OCI-LY1 (cell line): ENCODE measurements around the gene TRIM63.

ENCODE experiments used
- H2AFZ ChIP-seq: fragments of 200-600 bp; sonication (generic), shearing (Covaris generic); 2 replicates; pipeline ENCODE4 v1.6.0; 2014; ENCODE audit warnings: antibody characterized with exemption, mild to moderate bottlenecking, low read length
- H3F3A ChIP-seq: fragments of 200-600 bp; sonication (generic), shearing (Covaris generic); 2 replicates; pipeline ENCODE4 v1.6.0; 2014; ENCODE audit warnings: mild to moderate bottlenecking, antibody characterized with exemption, low read length, moderate library complexity; ENCODE audit not compliant: insufficient read depth
- H3K27ac ChIP-seq: fragments of 200-600 bp; sonication (generic); 2 replicates; pipeline ENCODE4 v1.5.1; 2014; ENCODE audit warnings: low read length, mixed run types, mild to moderate bottlenecking, low read depth; ENCODE audit not compliant: poor library complexity, severe bottlenecking
- H3K27me3 ChIP-seq: fragments of 200-600 bp; sonication (generic); 2 replicates; pipeline ENCODE4 v1.6.0; 2014; ENCODE audit warnings: antibody characterized with exemption, mild to moderate bottlenecking, low read length, moderate library complexity; ENCODE audit not compliant: insufficient read depth
- H3K36me3 ChIP-seq: fragments of 200-600 bp; sonication (generic); 2 replicates; pipeline ENCODE4 v1.6.1; 2014; ENCODE audit warnings: mild to moderate bottlenecking, antibody characterized with exemption, low read length, moderate library complexity, mixed read lengths; ENCODE audit not compliant: insufficient read depth
- H3K4me1 ChIP-seq: fragments of 200-600 bp; sonication (generic); 2 replicates; pipeline ENCODE4 v1.5.1; 2014; ENCODE audit warnings: mild to moderate bottlenecking, low read length, moderate library complexity; ENCODE audit not compliant: insufficient read depth, severe bottlenecking
- H3K4me2 ChIP-seq: fragments of 200-600 bp; sonication (generic), shearing (Covaris generic); 2 replicates; pipeline ENCODE4 v1.6.1; 2014; ENCODE audit warnings: low read length
- H3K4me3 ChIP-seq: fragments of 200-600 bp; sonication (generic); 2 replicates; pipeline ENCODE4 v1.5.1; 2014; ENCODE audit warnings: low read length, low read depth, mild to moderate bottlenecking, mixed read lengths; ENCODE audit not compliant: poor library complexity, severe bottlenecking
- H3K79me2 ChIP-seq: fragments of 200-600 bp; shearing (Covaris generic); 2 replicates; pipeline ENCODE4 v1.6.1; 2016; ENCODE audit warnings: mixed run types, low read length, mixed read lengths; ENCODE audit not compliant: insufficient read depth
- H3K9ac ChIP-seq: fragments of 200-600 bp; sonication (generic), shearing (Covaris generic); 2 replicates; pipeline ENCODE4 v1.6.1; 2014; ENCODE audit warnings: mild to moderate bottlenecking, low read length, mixed read lengths
- H3K9me2 ChIP-seq: fragments of 200-600 bp; sonication (generic), shearing (Covaris generic); 2 replicates; pipeline ENCODE4 v1.6.1; 2014; ENCODE audit warnings: low read depth, mild to moderate bottlenecking, low read length, mixed read lengths
- H3K9me3 ChIP-seq: fragments of 200-600 bp; shearing (Covaris generic); 2 replicates; pipeline ENCODE4 v1.6.1; 2014; ENCODE audit warnings: low read length, mixed read lengths
- H4K20me1 ChIP-seq: fragments of 200-600 bp; sonication (generic), shearing (Covaris generic); 2 replicates; pipeline ENCODE4 v1.6.0; 2016; ENCODE audit warnings: mild to moderate bottlenecking, low read length; ENCODE audit not compliant: insufficient read depth
- CTCF ChIP-seq: fragments of 200-600 bp; sonication (generic), shearing (Covaris generic); IDR thresholded peaks from 2 replicates; pipeline ENCODE4 v1.5.1; 2017; ENCODE audit warnings: mild to moderate bottlenecking, antibody characterized with exemption, low read length, moderate library complexity, mixed read lengths
- EZH2 ChIP-seq: fragments of 200-600 bp; sonication (generic), shearing (Covaris generic); IDR thresholded peaks from 2 replicates; pipeline ENCODE4 v1.8.0; 2017; ENCODE audit warnings: borderline replicate concordance, mixed run types, mild to moderate bottlenecking, antibody characterized with exemption, low read length, moderate library complexity, mixed read lengths

Gene TRIM63

GRCh38 chr1:26044971-26045721, 22.3 kb downstream of the TRIM63 start:
- H3K4me3 ChIP-seq = no peak overlapping the region
- H3K4me1 ChIP-seq = no peaks in the 10 kb centered on the region
- no peak overlapping the region for H3K27ac ChIP-seq
- TF ChIP-seq CTCF (no peak), EZH2 (no peak)
- no peak overlapping the region for H2AFZ ChIP-seq
- no peaks in the 10 kb centered on the region for H4K20me1 ChIP-seq
- no peaks in the 10 kb centered on the region for H3K9me2 ChIP-seq
- H3K9me3 ChIP-seq = no peaks in the 10 kb centered on the region
- no peak overlapping the region for H3K4me2 ChIP-seq
- no peak overlapping the region for H3K9ac ChIP-seq
- no peaks in the 10 kb centered on the region for H3K36me3 ChIP-seq
- H3K27me3 ChIP-seq = 0 out of 2 replicates have a peak, but pooled peaks cover 14% of the 10 kb centered on the region
- H3K79me2 ChIP-seq = no peaks in the 10 kb centered on the region
- no peaks in the 10 kb centered on the region for H3F3A ChIP-seq

DNA sequence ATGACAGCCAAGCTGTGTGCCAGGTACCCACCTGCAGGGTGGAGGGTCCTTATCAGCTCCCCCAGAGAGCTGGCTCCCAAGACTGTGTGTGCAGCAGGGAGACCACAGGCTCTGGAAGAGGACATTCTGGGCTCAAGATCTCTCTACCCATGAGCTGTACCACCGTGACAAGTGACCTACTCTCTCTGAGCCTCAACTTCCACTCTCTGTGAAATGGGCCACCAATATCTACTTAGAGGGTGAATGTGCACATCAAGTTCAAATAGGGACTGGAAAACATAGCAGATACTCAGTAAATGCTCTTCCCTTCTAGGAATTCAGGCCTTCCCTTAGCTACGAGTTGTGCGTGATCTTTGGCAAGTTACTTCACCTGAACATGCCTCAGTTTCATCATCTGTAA, 23.0 kb downstream of the TRIM63 start:
- Histone ChIP-seq H3F3A (no peaks in the 10 kb centered on the region), H3K27ac (no peak overlapping the region), H3K9me2 (no peaks in the 10 kb centered on the region), H4K20me1 (no peaks in the 10 kb centered on the region), H3K9me3 (no peaks in the 10 kb centered on the region), H3K9ac (no peak overlapping the region), H3K4me3 (no peak overlapping the region), H3K79me2 (no peaks in the 10 kb centered on the region), H2AFZ (no peak overlapping the region), H3K27me3 (0 out of 2 replicates have a peak, but pooled peaks cover 14% of the 10 kb centered on the region), H3K4me2 (no peak overlapping the region), H3K36me3 (no peaks in the 10 kb centered on the region), H3K4me1 (no peaks in the 10 kb centered on the region)
- TF ChIP-seq CTCF (no peak), EZH2 (no peak)

DNA sequence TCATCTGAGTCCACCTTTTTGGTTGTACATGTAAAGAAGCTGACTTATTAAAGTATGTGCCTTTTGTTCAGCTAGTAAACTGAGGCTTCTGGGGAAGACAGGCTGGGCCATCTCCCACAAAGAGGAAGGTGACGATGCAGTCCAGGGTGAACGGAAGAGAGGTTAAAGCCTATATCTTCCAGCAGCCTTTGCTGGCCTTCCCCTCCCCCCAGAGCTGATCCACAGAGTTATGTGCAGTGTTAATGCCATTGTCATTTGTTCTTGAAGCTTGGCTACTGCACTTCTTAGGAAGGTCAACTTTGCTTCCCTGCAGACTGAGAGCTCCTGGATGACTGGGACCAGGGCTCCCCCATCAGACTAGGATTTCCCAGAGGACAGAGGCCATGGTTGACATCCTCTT, 23.7 kb downstream of the TRIM63 start:
- no peak overlapping the region for H3K27ac ChIP-seq
- H3K9me3 ChIP-seq = no peaks in the 10 kb centered on the region
- H3K4me2 ChIP-seq = no peak overlapping the region
- no peak overlapping the region for H3K4me3 ChIP-seq
- TF ChIP-seq CTCF (no peak), EZH2 (no peak)
- H2AFZ ChIP-seq = no peak overlapping the region
- 0 out of 2 replicates have a peak, but pooled peaks cover 14% of the 10 kb centered on the region for H3K27me3 ChIP-seq
- H3K36me3 ChIP-seq = no peaks in the 10 kb centered on the region
- no peaks in the 10 kb centered on the region for H3F3A ChIP-seq
- no peaks in the 10 kb centered on the region for H3K9me2 ChIP-seq
- no peaks in the 10 kb centered on the region for H4K20me1 ChIP-seq
- H3K4me1 ChIP-seq = no peaks in the 10 kb centered on the region
- H3K9ac ChIP-seq = no peak overlapping the region
- no peaks in the 10 kb centered on the region for H3K79me2 ChIP-seq
